Stimulated activated CD8-positive, alpha-beta memory T cell treated with anti-CD3 and anti-CD28 coated beads, Interleukin-2, amount 100 ng/mL, for 1 hour (primary cell): Measurements from ENCODE around the gene TMEM50A.
"Not testable (repeated sequence)": the region's sequence is repeated elsewhere in the genome, so short reads cannot be mapped to it uniquely, and the experiment has no call there.

Experiments used
- DNase-seq, 2 donors: peaks; one replicate each; pipeline ENCODE4 v3.0.0-alpha.2; 2020; ENCODE audit warnings: low read depth in 2 of 2

The TMEM50A gene

GRCh38 chr1:25338188-25338981 lies at the start of gene TMEM50A:
Gene TMEM50A, plus strand, starts transcription at chr1:25338334. Its CDS starts 2,153 bp downstream, at chr1:25340487.
- DNase-seq: peak; percentile 82 to 85

DNA sequence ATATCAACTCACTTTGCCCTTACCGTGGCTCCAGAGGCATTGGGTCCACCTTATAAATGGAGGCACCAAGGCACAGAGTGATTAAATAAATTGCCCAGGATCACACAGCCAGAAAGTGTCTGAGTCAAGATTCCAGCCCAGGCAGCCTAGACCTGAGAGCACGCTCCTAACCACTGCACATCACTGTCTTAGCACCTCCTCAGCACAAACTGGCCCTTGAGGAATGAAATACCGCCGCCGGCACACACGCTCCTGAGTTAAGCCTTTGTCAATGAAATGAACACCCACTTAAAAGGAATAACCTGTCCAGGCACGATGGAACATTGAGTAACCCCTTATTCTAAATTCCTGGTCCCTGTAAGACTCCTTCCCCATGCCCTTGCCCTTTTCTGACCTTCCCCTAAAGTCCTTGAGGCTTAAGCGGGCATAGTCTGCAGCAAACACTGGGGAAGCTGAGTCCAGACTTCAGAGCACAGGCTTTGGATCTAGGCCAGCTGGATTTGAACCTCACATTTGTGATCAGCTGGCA lies 49.5 kb upstream of the TMEM50A start:
- not testable (repeated sequence) for DNase-seq

- DNase-seq: not testable (repeated sequence)
Observed at GRCh38 chr1:25290043-25290442, 48.1 kb upstream of the TMEM50A start.

DNA sequence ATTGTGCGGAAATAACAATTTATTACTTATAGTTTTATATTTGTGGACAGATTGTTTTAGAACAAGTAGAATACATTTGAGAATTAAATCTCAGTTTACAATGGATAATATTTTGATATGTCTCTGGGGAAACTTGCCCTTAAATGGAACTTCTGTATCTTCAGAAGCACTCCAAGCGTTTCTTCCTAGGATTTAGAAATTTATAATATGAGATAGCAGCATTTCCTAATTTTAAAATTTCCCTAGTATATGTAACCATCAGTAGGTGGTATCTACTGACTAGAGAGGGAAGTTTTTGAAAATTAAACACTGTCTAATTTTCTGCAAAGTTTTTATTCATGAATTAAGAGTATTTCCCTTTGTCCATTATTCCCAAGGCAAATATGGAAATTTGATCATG lies 44.7 kb upstream of the TMEM50A start:
- not testable (repeated sequence) for DNase-seq

DNA sequence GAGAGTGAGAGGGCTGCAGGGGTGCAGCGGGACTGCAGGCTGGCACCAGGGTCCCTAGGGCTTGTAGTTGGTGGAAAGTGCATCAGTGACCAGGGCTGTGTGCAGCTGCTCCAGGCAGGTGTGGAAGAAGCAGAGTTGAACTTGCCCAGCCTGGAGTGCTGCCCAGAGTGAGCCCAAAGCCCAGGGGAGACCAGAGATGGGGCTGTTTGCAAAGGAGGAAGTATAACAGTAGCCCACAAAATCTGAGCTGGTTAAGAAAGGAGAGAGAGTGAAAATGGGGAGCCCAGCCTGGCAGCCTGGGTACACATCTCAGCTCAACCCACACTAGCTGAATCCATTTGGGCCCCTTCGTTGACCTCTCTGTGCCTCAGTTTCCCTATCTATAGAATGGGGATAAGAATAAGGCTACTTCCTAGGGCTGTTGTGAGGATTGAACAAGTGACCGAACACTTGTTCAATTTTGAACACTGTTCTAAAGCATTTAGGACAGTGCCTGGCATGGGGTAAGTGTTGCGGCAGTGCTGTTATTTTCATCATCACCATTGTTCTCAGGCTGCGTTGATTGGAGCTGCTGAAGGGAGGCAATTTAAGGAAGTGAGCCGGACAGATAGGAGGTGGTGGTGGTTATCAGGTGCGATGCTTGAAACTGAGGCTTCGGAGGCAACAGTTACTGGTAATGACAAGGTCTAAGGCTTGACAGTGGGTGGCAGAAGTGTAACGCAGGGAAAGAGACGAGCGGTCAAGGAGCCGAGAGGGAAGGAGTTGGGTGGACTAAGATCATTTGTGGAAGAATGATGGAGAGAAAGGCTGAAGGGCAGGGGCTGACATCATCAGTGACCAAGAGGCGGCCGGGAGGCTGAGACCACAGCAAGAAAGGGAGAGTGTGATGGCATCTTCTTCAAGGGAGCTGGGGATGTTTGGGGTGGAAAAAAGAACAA lies 43.0 kb upstream of the TMEM50A start:
- DNase-seq: not testable (repeated sequence)

DNA sequence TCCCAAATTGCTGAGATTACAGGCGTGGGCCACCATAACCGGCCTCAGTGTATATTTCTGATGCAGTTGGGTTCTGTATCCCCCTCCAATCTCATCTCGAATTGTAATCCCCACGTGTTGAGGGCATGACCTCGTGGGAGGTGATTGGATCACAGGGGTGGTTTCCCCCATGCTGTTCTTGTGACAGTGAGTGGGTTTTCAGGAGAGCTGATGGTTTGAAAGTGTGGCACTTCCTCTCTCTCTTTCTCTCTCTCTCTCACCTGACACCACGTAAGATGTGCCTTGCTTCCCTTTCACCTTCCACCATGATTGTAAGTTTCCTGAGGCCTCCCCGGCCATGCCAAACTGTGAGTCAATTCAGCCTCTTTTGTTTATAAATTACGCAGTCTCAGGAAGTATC lies 41.6 kb upstream of the TMEM50A start:
- DNase-seq: not testable (repeated sequence)

DNA sequence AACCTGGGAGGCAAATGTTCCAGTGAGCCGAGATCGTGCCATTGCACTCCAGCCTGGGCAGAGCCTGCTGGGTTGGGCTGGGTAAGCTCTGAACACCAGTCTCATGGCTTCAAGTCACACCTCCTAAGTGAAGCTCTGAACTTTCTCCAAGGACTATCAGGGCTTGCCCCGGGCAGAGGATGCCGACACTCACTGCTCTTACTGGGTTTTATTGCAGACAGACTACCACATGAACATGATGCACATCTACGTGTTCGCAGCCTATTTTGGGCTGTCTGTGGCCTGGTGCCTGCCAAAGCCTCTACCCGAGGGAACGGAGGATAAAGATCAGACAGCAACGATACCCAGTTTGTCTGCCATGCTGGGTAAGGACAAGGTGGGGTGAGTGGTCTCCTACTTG lies 37.4 kb upstream of the TMEM50A start:
- DNase-seq: not testable (repeated sequence)

GRCh38 chr1:25302330-25302729 lies 35.8 kb upstream of the TMEM50A start:
- DNase-seq: not testable (repeated sequence)

- not testable (repeated sequence) for DNase-seq
Observed at GRCh38 chr1:25304936-25305335, 33.2 kb upstream of the TMEM50A start.

GRCh38 chr1:25308168-25308567 lies 30.0 kb upstream of the TMEM50A start:
- DNase-seq: not testable (repeated sequence)

DNA sequence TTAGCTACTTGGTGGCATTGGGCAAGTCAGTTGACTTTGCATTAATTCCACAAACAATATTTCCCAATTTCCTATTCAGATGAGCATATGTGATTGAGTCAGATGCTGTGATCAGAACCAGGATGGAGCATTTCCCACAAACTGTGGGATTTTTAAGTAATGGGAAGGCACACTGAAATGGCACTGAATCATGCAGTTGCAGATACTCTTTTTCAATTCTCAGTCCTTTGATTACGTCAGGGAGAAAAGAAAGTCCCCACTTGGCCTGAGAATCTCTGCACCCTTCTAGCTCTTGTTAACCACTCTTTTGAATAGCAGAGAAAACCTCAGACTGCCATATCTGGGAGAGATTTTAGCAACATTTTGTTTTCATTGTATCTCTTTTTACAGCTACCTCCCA lies 29.0 kb upstream of the TMEM50A start:
- DNase-seq: not testable (repeated sequence)

GRCh38 chr1:25309486-25309885 lies 28.6 kb upstream of the TMEM50A start:
- DNase-seq: not testable (repeated sequence)

DNA sequence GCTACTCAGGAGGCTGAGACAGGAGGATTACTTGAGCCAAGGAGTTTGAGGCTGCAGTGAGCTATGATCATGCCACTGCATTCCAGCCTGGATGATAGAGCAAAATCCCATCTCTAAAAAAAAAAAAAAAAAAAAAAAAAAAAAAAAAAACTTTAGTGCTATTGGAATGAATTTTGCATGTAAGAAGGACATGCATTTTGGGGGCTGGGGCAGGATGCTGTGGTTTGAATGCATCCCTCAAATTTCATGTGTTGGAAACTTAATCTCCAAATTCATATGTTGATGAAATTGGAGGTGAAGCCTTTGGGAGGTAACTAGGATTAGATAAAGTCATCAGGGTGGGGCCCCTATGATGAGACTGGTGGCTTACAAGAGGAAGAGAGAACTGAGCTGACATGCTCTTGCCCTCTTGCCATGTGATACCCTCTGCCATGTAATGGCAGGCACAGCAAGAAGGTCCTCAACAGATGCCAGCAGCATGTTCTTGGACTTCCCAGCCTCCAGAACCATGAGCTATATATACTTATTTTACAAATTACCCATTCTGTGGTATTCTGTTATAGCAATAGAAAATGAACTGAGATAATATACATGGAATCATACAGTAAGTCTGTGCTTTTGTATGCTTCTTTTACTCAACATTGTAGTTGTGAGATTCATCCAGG lies 25.2 kb upstream of the TMEM50A start:
- DNase-seq: not testable (repeated sequence)

GRCh38 chr1:25320314-25320938 lies 17.7 kb upstream of the TMEM50A start:
- not testable (repeated sequence) for DNase-seq

DNA sequence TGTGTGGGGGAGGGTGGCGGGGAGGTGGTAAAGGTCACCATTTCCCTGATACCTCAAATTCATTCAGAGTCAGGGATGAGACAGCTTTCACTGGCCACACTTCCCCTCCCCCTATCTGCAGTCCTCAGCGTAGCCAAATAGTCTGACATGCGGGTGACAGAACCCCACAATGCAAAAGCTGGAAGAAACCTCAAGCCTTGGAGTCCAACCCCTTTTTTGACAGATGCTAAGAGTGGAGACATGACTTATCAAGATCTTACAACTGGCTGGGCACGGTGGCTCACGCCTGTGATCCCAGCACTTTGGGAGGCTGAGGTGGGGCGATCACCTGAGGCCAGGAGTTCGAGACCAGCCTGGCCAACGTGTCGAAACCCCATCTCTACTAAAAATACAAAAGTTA lies 16.0 kb upstream of the TMEM50A start:
- not testable (repeated sequence) for DNase-seq

GRCh38 chr1:25324407-25324806 lies 13.7 kb upstream of the TMEM50A start:
- DNase-seq: not testable (repeated sequence)

GRCh38 chr1:25327864-25328790 lies 10.0 kb upstream of the TMEM50A start:
- not testable (repeated sequence) for DNase-seq

GRCh38 chr1:25328791-25329185 lies 9.3 kb upstream of the TMEM50A start:
- DNase-seq: not testable (repeated sequence)

DNA sequence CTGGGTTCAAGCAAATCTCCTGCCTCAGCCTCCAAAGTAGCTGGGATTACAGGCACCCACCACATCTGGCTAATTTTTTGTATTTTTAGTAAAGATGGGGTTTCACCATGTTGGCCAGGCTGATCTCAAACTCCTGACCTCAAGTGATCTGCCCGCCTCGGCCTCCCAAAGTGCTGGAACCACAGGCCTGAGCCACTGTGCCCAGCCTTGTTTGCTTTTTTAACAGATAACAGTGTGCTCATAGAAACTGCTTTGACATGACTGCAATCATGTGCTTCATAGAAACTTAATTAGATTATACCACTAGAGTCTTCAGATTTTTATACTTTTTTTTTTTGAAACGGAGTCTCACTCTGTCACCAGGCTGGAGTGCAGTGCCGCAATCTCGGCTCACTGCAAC lies 8.8 kb upstream of the TMEM50A start:
- not testable (repeated sequence) for DNase-seq

- DNase-seq: not testable (repeated sequence)
Observed at GRCh38 chr1:25329950-25330349, 8.2 kb upstream of the TMEM50A start.
